NB4 (cell line): ENCODE measurements around the gene FBXO11.

Source experiments
- DNase-seq: peaks from one replicate; pipeline ENCODE4 v3.0.0; 2010; ENCODE audit warnings: low read depth
- H3K4me3 ChIP-seq: one replicate; pipeline ENCODE4 v1.5.1; 2011; ENCODE audit warnings: mild to moderate bottlenecking, low read depth, low read length, moderate library complexity
- MYC ChIP-seq: IDR thresholded peaks from 2 replicates; pipeline ENCODE4 v1.6.1; 2011; ENCODE audit warnings: low read depth, low read length
- POLR2A ChIP-seq: IDR thresholded peaks from 2 replicates; pipeline ENCODE4 v1.6.1; 2011; ENCODE audit warnings: mild to moderate bottlenecking; ENCODE audit not compliant: insufficient read length; ENCODE audit errors: extremely low read depth
- TF ChIP-seq, protein P1 (sequence below): IDR thresholded peaks from 2 replicates; pipeline ENCODE4 v1.6.1; 2011; ENCODE audit warnings: low read depth, low read length
- TF ChIP-seq, protein P2 (sequence below): IDR thresholded peaks from one replicate; pipeline ENCODE4 v1.5.1; 2012; ENCODE audit warnings: low read depth, low read length

Gene FBXO11

DNA sequence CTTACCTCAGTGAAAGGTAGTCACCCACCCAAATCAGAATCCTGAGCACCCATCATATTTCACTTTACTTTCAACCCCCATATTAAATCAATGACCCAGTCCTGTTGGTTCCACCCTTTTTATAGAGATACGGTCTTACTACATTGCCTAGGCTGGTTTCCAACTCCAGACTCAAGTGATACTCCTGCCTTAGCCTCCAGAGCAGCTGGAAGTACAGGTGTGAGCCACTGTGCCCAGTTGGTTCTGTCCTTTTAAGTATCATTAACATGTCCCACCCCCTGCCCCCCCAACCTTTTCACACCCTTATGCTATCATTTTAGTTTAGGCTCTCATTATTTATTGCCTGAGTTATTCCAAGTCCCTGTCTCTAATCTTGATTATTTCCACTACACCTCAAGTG, 94.6 kb downstream of the FBXO11 start:
- no peak overlapping the region for H3K4me3 ChIP-seq
- TF ChIP-seq, protein P1, sequence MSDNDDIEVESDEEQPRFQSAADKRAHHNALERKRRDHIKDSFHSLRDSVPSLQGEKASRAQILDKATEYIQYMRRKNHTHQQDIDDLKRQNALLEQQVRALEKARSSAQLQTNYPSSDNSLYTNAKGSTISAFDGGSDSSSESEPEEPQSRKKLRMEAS = no peak
- TF ChIP-seq, protein P2, sequence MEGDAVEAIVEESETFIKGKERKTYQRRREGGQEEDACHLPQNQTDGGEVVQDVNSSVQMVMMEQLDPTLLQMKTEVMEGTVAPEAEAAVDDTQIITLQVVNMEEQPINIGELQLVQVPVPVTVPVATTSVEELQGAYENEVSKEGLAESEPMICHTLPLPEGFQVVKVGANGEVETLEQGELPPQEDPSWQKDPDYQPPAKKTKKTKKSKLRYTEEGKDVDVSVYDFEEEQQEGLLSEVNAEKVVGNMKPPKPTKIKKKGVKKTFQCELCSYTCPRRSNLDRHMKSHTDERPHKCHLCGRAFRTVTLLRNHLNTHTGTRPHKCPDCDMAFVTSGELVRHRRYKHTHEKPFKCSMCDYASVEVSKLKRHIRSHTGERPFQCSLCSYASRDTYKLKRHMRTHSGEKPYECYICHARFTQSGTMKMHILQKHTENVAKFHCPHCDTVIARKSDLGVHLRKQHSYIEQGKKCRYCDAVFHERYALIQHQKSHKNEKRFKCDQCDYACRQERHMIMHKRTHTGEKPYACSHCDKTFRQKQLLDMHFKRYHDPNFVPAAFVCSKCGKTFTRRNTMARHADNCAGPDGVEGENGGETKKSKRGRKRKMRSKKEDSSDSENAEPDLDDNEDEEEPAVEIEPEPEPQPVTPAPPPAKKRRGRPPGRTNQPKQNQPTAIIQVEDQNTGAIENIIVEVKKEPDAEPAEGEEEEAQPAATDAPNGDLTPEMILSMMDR = no peak
- TF ChIP-seq MYC (no peak), POLR2A (no peak)
- DNase-seq = no peak

DNA sequence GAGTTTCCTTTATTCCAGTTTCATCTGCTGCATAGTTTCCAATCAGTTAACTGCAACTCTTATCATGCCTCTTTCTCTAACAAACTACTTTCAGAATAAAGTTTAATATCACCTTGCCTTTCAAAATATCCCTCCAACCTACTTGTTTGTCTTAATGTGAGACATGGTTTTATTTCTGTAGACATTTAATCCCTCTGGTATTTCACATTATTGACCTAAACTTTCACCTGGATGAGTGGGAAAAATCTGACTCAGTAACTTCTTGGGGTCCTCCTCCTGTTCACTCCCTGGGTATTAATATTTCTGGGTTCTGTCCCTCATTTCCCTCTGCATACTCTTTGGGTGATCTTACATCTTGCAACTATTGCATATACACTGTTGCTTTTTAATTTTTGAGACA, 95.4 kb downstream of the FBXO11 start:
- TF ChIP-seq, protein P2 = no peak
- no peak for TF ChIP-seq POLR2A
- TF ChIP-seq, protein P1 = no peak
- no peak for DNase-seq

DNA sequence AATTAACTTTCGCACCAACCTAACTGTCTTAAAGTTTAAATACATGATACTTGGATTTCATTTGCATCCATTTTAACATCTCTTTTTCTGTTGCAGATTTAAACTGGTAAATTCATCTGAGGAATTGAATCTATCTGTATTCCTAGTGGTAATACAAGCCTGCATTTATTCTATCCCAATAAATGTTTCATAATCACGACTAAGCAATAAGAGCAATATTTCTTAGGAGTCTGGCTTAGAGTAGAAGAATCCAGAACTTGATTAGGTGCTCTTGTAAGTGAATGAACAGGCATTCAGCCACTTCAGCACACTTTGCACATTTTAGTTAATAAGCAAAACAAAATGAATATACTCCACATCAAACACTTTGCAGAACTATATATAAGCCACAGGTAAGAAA, 96.4 kb downstream of the FBXO11 start:
- TF ChIP-seq POLR2A (no peak), MYC (no peak)
- TF ChIP-seq, protein P2 = no peak
- TF ChIP-seq, protein P1 = no peak
- no peak overlapping the region for H3K4me3 ChIP-seq
- no peak for DNase-seq

More for the DNA sequence above, 95.4 kb downstream of the FBXO11 start:
- no peak overlapping the region for H3K4me3 ChIP-seq

DNA sequence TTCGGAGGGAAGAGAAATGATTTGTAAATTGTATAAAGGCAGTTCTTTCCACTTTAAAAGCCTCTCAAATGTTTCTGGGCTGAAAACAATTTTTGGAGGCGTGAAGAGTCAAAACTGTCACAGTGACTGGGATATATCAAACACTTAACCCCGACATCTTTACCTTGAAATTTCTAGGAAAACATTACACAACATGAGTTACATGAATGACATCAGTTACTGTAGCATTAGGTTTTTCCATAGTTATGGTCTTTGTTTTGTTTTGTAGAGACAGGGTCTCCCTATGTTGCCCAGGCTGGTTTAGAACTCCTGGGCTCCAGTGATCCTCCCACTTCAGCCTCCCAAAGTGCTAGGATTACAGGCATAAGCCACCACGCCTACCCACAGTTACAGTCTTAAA, 97.7 kb downstream of the FBXO11 start:
- TF ChIP-seq, protein P1 = no peak
- TF ChIP-seq POLR2A (no peak), MYC (no peak)
- TF ChIP-seq, protein P2 = no peak
- DNase-seq = no peak
- no peak overlapping the region for H3K4me3 ChIP-seq

DNA sequence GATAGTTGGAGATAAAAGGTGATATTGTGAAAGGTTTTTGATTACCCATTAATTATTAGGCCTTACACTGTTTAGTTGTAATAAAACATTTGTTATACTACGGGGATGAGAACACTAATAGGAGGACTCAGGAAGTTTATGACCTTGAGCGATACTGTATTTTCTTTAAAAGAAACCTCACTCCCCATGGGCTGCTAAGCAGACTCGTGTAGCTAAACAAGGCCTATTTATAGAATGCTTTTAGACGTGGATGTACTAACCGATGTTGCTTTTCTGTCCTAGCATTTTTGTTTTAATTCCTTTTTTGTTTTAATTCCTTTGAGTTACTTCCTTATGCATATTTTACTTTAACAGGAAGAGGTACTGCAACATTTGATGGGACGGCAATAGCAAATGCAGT, 100.4 kb downstream of the FBXO11 start:
- no peak overlapping the region for H3K4me3 ChIP-seq
- TF ChIP-seq, protein P1 = no peak
- TF ChIP-seq, protein P2 = no peak
- TF ChIP-seq MYC (no peak), POLR2A (no peak)
- DNase-seq = no peak

DNA sequence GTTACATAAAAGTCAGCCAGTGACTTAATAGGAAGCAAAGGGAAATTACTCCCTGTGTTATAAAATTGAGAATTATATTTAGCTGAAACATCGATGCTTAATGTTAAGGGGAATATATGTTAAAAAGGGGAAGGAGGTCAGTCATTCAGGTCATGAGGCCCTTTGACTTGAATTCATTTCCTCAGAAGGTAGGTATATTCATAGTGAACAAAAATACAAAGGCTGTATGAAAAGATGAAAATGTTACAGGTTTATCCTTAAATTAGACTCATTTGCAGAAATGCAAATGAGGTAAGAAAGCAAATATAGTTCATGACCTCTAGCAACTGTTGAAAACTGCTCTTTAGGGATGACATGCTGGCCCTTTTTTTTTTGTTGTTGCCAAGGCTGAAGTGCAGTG, 102.5 kb downstream of the FBXO11 start:
- H3K4me3 ChIP-seq = no peak overlapping the region
- DNase-seq = no peak
- no peak for TF ChIP-seq MYC
- no peak for TF ChIP-seq POLR2A
- TF ChIP-seq, protein P2 = no peak
- TF ChIP-seq, protein P1 = no peak
